GM12864 (cell line): ENCODE measurements around the gene CASQ2.

ENCODE experiments used
- DNase-seq: peaks from one replicate; pipeline ENCODE4 v3.0.0-alpha.2; 2011; ENCODE audit warnings: low read depth
- H3K4me3 ChIP-seq: 2 replicates; pipeline ENCODE4 v1.5.1; 2011; ENCODE audit warnings: mild to moderate bottlenecking, low read depth, low read length, control low read depth
- CTCF ChIP-seq: IDR thresholded peaks from 2 replicates; pipeline ENCODE4 v1.5.1; 2011; ENCODE audit warnings: low read depth, mild to moderate bottlenecking, moderate library complexity, low read length, control low read depth, inconsistent platforms; ENCODE audit errors: missing control alignments

Gene CASQ2

GRCh38 chr1:115809847-115810246, 41.3 kb upstream of the CASQ2 start:
- no peak for TF ChIP-seq CTCF
- H3K4me3 ChIP-seq = no peak overlapping the region
- no peak for DNase-seq

DNA sequence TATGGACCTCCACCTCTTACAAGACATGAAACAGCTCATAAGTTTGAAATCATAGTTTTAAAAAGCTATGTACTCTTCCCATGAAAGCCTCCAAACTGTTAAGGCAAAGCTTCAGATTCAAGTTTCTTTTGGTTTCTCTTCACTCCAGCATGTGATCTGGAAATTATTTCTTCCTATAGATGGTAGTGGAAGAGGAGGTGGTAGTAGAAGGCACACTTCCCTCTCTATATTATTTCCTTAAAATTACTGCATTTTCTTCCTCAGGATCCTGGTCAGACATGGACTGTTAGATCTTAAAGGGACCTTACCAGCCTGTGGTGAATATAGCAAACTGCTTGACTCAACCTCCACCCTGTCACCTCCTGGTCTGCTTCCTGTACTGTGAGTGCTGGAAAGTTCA, 40.6 kb upstream of the CASQ2 start:
- no peak overlapping the region for H3K4me3 ChIP-seq
- no peak for TF ChIP-seq CTCF
- DNase-seq = no peak

GRCh38 chr1:115807723-115808122, 39.2 kb upstream of the CASQ2 start:
- peak; percentile 31 for DNase-seq
- peak; percentile 73 for TF ChIP-seq CTCF
- no peak overlapping the region for H3K4me3 ChIP-seq

DNA sequence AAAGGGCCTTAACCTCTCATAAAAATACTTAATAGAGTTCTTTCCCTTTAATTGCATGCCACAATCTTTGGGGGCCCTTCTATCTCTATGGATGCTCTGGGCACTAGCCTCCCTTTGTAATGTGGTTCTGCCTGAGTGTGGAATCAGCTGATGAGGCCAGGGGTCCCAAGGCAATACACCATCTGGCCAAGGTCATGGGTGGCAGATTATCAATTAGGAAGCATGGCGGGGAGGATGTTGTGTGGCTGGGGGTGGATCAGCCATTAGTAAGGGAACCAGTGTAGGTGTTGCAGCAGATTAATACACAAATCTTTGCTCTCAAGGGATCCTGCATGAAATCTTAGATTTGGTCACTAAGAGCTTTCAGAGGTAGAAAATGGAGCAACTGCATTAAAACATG, 37.1 kb upstream of the CASQ2 start:
- no peak overlapping the region for H3K4me3 ChIP-seq
- DNase-seq = no peak
- no peak for TF ChIP-seq CTCF

DNA sequence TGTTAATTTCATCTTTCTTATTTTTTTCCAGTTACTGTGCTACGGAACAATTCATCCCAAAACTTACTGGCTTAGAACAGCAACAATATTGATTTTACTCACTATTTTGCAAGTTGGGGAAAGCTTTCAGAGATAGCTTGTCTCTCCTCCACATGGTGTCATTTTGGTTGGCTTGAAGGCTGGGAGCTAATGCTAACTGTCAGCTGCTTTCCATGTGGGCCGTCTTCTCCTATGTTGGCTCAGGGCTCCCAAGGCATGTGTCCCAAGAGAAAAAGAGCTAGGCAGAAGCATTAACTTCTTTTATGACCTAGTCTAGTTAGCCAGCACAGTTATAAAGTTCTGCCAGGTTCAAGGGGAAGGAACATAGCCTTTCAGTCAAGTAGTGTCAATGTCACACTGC, 33.9 kb upstream of the CASQ2 start:
- no peak for TF ChIP-seq CTCF
- no peak overlapping the region for H3K4me3 ChIP-seq
- DNase-seq = no peak

DNA sequence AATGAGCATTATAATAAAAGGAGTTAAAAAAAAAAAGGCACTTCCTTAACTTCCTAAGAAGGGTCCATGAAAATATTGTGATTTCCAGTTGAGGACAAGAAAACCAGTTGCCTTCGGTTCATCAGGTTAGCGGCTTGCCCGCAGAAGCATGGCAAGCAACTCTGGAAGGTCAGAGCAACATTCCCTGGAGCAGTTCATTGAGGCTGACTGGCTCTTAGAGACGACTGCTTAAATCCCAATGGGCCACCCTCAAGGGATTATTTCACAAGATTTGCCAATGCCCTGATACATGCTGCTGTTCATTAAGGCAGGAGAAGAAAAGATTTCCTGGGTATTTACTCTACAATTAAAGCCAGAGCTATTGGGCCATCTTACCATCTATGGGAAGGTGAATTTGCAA, 29.0 kb upstream of the CASQ2 start:
- no peak overlapping the region for H3K4me3 ChIP-seq
- TF ChIP-seq CTCF = no peak
- no peak for DNase-seq

DNA sequence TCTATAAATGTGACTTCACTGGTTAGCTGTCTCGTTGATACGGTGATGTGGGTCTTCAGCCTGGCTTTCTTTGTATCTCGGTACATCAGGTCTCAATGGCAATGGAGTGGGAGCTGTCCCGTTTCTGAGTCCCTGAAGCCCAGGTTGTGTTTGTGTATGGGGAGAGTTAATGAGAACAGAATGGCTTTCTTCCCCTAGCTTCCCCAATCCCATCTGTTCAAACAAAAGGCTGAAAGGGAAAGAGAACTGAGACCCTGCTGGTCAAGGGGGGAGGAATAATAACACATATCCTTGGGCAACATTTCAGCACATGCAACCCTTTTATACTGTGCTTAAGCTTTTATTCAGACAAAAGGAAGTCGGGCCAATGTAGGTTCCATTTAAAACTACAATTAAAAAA, 28.4 kb upstream of the CASQ2 start:
- TF ChIP-seq CTCF = no peak
- no peak overlapping the region for H3K4me3 ChIP-seq
- no peak for DNase-seq
